Measurements from ENCODE around the gene MACROD2. TPM values are rescaled to one million over a fixed set of nuclear protein-coding genes. Genes with fewer than 3 reads are reported as not detected.

The MACROD2 gene
- polyA plus RNA-seq, 1 donor (not counting 4 experiments of a cell fraction or from before 2014, with no cell fraction given), result 0.71 TPM

- no peaks in the 10 kb centered on the region for H3K36me3 ChIP-seq (ENCODE audit: control insufficient read depth in 2 of 2, extremely low read depth in 1 of 2, insufficient read depth in 2 of 2, low read length in 2 of 2)
- H3K4me1 ChIP-seq (ENCODE audit: control insufficient read depth, extremely low read depth, insufficient read depth, low read length), result no peaks in the 10 kb centered on the region
- H3K27ac ChIP-seq (ENCODE audit: control insufficient read depth, insufficient read depth, low read length), result no peak overlapping the region
- no peak overlapping the region for H2AFZ ChIP-seq (ENCODE audit: control insufficient read depth, low read length)
- H3K79me2 ChIP-seq (ENCODE audit: control insufficient read depth, insufficient read depth, low read length), result no peaks in the 10 kb centered on the region
- H3K27me3 ChIP-seq (ENCODE audit: control insufficient read depth, extremely low read depth, insufficient read depth, low read length), result no peaks in the 10 kb centered on the region
- no peak overlapping the region for H3K4me2 ChIP-seq (ENCODE audit: control insufficient read depth, extremely low read depth, insufficient read depth, low read depth, low read length)
- no peaks in the 10 kb centered on the region for H4K20me1 ChIP-seq (ENCODE audit: control insufficient read depth, extremely low read depth, insufficient read depth, low read length)
- no peak overlapping the region for H3K9ac ChIP-seq (ENCODE audit: control insufficient read depth, extremely low read depth, insufficient read depth, low read length)
- no peaks in the 10 kb centered on the region for H3K9me1 ChIP-seq (ENCODE audit: control insufficient read depth, extremely low read depth, insufficient read depth, low read length)
- TF ChIP-seq EZH2 (IDR thresholded peaks at IDR 0.05; ENCODE audit: low read length), result no peak
- TF ChIP-seq, protein P1, sequence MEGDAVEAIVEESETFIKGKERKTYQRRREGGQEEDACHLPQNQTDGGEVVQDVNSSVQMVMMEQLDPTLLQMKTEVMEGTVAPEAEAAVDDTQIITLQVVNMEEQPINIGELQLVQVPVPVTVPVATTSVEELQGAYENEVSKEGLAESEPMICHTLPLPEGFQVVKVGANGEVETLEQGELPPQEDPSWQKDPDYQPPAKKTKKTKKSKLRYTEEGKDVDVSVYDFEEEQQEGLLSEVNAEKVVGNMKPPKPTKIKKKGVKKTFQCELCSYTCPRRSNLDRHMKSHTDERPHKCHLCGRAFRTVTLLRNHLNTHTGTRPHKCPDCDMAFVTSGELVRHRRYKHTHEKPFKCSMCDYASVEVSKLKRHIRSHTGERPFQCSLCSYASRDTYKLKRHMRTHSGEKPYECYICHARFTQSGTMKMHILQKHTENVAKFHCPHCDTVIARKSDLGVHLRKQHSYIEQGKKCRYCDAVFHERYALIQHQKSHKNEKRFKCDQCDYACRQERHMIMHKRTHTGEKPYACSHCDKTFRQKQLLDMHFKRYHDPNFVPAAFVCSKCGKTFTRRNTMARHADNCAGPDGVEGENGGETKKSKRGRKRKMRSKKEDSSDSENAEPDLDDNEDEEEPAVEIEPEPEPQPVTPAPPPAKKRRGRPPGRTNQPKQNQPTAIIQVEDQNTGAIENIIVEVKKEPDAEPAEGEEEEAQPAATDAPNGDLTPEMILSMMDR (optimal IDR thresholded peaks at IDR 0.05 in 1 of 3, IDR thresholded peaks at IDR 0.05 in 1 of 3, conservative IDR thresholded peaks at IDR 0.05 in 1 of 3; ENCODE audit: extremely low read depth in 1 of 3, insufficient read depth in 2 of 3, low read length in 3 of 3), result no peak
- no peak overlapping the region for H3K4me3 ChIP-seq (ENCODE audit: control insufficient read depth in 2 of 3, extremely low read depth in 1 of 3, insufficient read depth in 2 of 3, low read depth in 1 of 3, low read length in 3 of 3)
- DNase-seq (ENCODE audit: low read depth, low spot score) (no peak), FAIRE-seq (no peak)
- dilution Hi-C loops (cut with MboI; ENCODE audit: extremely low pct_ligation_motif_present, low sequenced_read_pairs), result no loop called here
- H3K9me3 ChIP-seq (ENCODE audit: control insufficient read depth, low read depth, low read length), result no peaks in the 10 kb centered on the region
These were observed 1828.4 kb downstream of the MACROD2 start for GRCh38 chr20:15823718-15824117.

DNA sequence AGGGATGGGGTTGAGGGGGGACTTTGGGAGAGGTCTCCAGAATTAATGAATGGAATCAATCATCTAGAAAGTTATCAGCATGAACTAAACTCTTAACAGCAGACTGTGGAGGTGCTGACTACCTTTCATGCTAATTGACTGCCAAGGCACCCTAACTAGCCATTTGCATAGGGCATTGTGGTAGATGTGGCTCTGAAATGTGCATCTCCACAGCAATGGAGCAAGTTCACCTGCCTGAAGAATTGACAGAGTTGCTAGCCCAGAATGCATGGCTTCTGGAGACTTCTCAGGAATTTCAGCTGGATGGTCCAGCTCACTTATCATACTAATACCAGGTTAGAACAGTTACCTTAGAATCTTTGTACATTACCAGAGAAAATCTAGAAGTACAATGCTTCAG is 1832.3 kb downstream of the MACROD2 start:
- H3K27ac ChIP-seq (ENCODE audit: control insufficient read depth, insufficient read depth, low read length), result no peak overlapping the region
- H3K79me2 ChIP-seq (ENCODE audit: control insufficient read depth, insufficient read depth, low read length), result no peaks in the 10 kb centered on the region
- H3K9ac ChIP-seq (ENCODE audit: control insufficient read depth, extremely low read depth, insufficient read depth, low read length), result no peak overlapping the region
- H3K9me1 ChIP-seq (ENCODE audit: control insufficient read depth, extremely low read depth, insufficient read depth, low read length), result no peaks in the 10 kb centered on the region
- no peaks in the 10 kb centered on the region for H3K27me3 ChIP-seq (ENCODE audit: control insufficient read depth, extremely low read depth, insufficient read depth, low read length)
- no peaks in the 10 kb centered on the region for H3K9me3 ChIP-seq (ENCODE audit: control insufficient read depth, low read depth, low read length)
- H3K4me3 ChIP-seq (ENCODE audit: control insufficient read depth in 2 of 3, extremely low read depth in 1 of 3, insufficient read depth in 2 of 3, low read depth in 1 of 3, low read length in 3 of 3), result no peak overlapping the region
- no peak overlapping the region for H3K4me2 ChIP-seq (ENCODE audit: control insufficient read depth, extremely low read depth, insufficient read depth, low read depth, low read length)
- no peak overlapping the region for H2AFZ ChIP-seq (ENCODE audit: control insufficient read depth, low read length)
- no peaks in the 10 kb centered on the region for H4K20me1 ChIP-seq (ENCODE audit: control insufficient read depth, extremely low read depth, insufficient read depth, low read length)
- H3K36me3 ChIP-seq (ENCODE audit: control insufficient read depth in 2 of 2, extremely low read depth in 1 of 2, insufficient read depth in 2 of 2, low read length in 2 of 2), result no peaks in the 10 kb centered on the region
- no peak for TF ChIP-seq EZH2 (IDR thresholded peaks at IDR 0.05; ENCODE audit: low read length)
- TF ChIP-seq, protein P1 (optimal IDR thresholded peaks at IDR 0.05 in 1 of 3, IDR thresholded peaks at IDR 0.05 in 1 of 3, conservative IDR thresholded peaks at IDR 0.05 in 1 of 3; ENCODE audit: extremely low read depth in 1 of 3, insufficient read depth in 2 of 3, low read length in 3 of 3), result no peak
- DNase-seq (ENCODE audit: low read depth, low spot score) (no peak), FAIRE-seq (no peak)
- peaks cover 11% of the 10 kb centered on the region for H3K4me1 ChIP-seq (ENCODE audit: control insufficient read depth, extremely low read depth, insufficient read depth, low read length)
- dilution Hi-C loops (cut with MboI; ENCODE audit: extremely low pct_ligation_motif_present, low sequenced_read_pairs), result no loop called here
